GM12875 (cell line): ENCODE measurements around the gene AGRP.

Experiments used
- H3K4me3 ChIP-seq: one replicate; pipeline ENCODE4 v1.5.1; 2011; ENCODE audit warnings: low read depth, low read length, control low read depth
- TF ChIP-seq, protein P1 (sequence below): IDR thresholded peaks from 2 replicates; pipeline ENCODE4 v1.5.1; 2011; ENCODE audit warnings: low read depth, mild to moderate bottlenecking, control low read depth, inconsistent platforms, low read length, moderate library complexity, borderline replicate concordance; ENCODE audit not compliant: insufficient read depth

Gene AGRP

DNA sequence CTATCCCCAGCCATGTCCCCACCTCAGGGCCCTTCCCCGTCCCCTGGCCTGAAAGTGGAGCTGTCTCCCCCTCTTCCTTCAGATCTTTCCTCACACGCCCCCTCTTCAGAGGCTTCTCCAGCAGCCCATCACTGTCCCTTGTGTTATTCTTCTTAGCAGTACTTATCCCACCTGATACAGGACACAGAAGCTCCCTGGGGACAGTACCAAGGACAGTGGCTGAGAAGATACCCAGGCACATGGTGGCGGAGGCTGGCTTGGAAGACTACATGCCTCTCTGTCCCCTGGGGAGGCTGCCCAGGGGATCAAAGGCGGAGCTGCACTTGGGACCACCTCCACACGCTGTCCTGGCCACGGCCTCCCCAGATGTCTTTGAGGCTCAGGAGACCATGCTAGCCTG, 28.5 kb downstream of the AGRP start:
- TF ChIP-seq, protein P1, sequence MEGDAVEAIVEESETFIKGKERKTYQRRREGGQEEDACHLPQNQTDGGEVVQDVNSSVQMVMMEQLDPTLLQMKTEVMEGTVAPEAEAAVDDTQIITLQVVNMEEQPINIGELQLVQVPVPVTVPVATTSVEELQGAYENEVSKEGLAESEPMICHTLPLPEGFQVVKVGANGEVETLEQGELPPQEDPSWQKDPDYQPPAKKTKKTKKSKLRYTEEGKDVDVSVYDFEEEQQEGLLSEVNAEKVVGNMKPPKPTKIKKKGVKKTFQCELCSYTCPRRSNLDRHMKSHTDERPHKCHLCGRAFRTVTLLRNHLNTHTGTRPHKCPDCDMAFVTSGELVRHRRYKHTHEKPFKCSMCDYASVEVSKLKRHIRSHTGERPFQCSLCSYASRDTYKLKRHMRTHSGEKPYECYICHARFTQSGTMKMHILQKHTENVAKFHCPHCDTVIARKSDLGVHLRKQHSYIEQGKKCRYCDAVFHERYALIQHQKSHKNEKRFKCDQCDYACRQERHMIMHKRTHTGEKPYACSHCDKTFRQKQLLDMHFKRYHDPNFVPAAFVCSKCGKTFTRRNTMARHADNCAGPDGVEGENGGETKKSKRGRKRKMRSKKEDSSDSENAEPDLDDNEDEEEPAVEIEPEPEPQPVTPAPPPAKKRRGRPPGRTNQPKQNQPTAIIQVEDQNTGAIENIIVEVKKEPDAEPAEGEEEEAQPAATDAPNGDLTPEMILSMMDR = no peak
- H3K4me3 ChIP-seq = no peak overlapping the region

DNA sequence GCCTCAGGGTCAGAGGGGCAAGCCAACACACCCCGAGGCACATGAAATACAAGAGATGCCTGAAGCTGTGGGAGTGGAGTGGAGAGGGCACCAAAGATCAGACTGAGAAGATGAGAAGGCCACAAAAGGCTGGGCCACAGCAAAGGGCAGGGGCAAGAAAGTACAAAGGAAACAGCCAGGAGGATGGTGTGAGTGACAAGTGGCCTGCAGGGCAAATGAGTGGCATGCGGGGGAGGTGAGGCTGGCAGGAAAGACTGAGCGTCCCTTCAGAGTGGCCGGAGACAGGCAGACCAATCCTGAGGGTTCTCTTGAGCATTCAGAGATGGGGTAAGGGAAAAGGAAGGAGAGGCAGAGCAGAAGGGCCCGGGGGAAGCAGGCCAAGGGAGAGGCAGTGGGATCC, 29.2 kb downstream of the AGRP start:
- TF ChIP-seq, protein P1 = no peak
- no peak overlapping the region for H3K4me3 ChIP-seq

DNA sequence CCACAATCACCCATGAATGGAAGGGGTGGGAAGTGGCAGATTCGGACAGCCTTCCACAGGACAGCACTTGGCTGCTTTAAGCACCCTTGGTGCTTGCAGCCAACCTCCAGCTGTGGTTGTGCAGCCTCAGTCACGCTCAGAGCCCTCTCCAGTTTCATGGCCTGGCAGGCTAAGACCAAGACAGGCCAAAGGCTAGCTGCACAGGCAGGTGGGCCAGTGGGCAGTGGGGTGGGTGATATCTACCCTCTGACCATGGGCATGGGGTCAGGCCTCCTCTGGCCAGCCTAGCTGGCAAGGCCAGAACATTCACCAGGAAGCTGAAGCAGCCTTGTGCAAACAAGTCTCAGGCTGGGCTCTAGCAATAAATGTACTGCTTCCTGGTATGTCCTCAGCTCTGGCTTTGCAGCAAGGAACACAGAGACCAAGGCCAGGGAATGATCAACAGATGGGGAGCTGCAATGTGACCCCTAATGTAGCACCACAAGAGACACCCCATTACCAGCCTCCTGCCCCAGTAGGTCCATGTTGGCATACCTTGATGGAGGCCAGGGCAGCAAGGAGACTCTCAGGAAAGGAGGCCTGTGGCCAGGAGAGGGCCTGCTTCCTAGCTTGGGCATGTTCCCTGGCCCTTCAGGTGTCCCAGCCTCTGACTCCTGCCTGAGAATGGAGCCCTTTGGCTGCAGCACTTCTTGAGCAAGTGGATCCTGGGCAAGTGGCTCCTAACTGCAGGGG, 31.5 kb downstream of the AGRP start:
- TF ChIP-seq, protein P1 = no peak
- no peak overlapping the region for H3K4me3 ChIP-seq

DNA sequence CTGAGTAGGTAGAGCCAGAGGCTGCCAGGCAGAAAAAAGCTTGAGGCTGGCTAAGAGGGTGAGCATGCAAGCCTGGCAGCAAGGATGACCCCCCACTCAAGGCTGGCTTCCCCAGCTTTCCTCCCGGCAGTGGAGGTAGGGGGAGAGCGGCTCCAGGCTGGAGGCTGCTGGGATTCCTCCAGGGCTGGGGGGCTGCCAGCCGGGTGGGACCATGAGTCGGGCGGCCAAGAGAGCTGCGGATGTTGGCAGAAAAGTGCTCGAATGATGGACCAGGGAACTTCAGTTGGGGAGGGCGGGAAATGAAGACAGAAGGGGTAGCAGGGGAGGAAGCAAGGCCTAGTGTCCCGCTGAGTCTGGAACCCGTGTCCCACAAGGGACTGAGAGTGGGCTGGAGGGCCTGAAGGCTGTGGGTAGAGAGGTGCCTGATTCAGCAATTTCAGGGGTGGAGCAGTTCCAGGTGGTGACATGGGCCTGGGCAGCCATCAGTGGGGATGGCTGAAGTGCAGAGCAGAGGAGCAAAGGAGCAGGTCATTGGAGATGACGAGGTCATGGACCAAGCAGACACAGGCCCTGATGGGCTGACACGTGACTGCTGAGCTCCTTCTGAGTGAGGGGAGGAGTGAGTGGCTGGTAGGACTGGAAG, 32.2 kb downstream of the AGRP start:
- TF ChIP-seq, protein P1 = no peak
- H3K4me3 ChIP-seq = no peak overlapping the region

DNA sequence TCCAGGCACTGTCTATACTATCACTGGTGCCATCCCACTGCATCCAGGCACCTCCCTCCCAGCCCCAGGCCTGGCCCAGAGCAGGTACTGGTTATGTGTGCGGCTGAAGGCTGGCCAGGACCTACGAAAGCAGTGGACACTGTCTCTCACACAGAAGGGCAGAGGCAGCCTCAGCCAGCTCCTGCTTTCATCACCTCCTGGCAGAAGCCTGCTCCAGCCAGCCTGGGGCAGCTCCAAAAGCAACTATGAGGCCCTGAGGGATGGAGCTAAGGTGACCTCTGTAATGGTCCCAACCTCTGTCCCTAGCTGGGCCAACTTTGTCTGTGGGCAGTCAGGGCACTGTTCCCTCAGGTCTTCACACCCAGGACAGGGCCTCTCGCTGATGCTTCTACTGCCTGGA, 33.6 kb downstream of the AGRP start:
- TF ChIP-seq, protein P1 = no peak
- H3K4me3 ChIP-seq = no peak overlapping the region

DNA sequence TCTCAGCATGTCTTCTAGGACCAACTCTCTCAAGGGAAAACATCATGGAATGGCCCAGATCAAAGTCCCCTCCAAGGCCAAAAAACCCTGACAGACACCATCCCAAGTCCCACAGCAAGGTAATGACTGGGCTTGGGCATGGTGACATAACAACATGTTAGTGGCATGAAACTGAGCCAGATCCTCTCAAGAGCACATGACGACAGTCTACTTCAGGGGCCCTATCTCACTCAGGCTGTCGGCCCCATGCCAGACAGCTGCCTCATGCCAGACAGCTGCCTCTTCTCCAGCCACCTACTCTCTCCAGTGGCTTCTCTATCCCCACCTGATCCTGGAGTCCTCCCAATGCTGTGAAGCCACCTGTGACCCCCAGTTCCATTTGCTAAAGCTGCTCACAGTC, 34.0 kb downstream of the AGRP start:
- TF ChIP-seq, protein P1 = no peak
- H3K4me3 ChIP-seq = no peak overlapping the region

DNA sequence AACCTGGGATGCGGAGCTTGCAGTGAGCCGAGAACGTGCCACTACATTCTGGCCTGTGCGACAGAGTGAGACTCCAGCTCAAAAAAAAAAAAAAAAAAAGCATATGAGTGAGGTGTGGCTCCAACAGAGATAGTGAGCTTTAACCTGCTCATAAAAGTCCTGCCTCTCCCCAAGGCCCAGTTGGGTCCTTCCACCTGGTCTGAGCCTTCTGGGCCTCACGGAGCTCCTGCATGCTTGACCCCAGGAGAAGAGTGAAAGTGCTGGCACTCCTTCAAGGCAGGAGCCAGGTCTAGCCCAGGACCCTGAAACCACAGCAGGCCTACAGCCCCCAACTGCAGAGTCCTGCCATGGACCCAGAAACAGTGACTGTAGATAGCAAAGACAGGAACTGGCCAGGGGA, 34.8 kb downstream of the AGRP start:
- TF ChIP-seq, protein P1 = no peak
- no peak overlapping the region for H3K4me3 ChIP-seq
